ENCODE results near the gene UPB1. TPM values are rescaled to one million over a fixed set of nuclear protein-coding genes. Genes with fewer than 3 reads are reported as not detected.

The UPB1 gene
- total RNA-seq, 1 donor from 2014 or later = 0.21 TPM

DNA sequence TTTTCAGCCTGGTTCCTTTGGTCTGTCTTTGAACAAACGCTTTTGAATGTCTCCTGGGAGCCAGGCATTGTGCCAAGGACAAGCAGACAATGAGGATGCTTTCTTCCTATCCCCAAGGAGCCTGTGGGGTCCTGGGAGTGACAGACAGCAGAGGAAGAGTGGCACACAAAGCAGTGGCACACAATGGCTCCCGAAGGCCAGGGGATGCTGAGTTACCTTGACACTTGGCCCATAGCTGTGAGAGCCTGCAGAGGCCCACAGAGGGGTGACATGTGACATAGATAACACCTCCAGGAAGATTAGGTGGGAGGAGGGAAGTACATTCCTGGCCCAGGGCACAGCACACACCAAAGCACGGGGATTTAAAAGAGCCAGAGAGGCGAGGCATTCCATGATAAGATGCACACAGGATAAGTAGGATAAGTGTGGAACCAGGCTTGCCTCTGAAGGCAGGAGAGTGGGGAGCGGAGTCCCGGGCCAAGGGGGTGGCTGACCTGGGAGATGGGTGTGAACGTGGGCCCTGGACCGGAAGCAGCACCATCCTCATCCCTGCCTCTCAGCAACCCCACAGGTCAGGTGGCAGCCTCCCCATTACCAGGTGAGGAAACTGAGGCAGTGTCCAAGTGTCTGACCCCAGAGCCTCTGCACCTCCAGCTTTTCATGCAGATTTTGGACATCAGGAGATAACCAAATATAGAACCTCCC lies 6.3 kb downstream of the UPB1 start:
- intact Hi-C loops (cut with micrococcal nuclease) = no loop called here
- Mint-ChIP-seq H3K9me3 (no peaks in the 10 kb centered on the region), H3K4me3 (no peak overlapping the region)

GRCh38 chr22:24502034-24502433 lies 6.9 kb downstream of the UPB1 start:
- intact Hi-C loops (cut with micrococcal nuclease) = no loop called here
- peaks cover 9% of the 10 kb centered on the region for H3K27me3 Mint-ChIP-seq (ENCODE audit: insufficient read depth)
- no peaks in the 10 kb centered on the region for H3K36me3 Mint-ChIP-seq (ENCODE audit: low read depth)
- H3K4me1 Mint-ChIP-seq (ENCODE audit: low read depth) = peaks cover 37% of the 10 kb centered on the region
- no peaks in the 10 kb centered on the region for H3K9me3 Mint-ChIP-seq
- DNase-seq (ENCODE audit: low spot score) = no peak
- no peak overlapping the region for H3K4me3 Mint-ChIP-seq
- no peak overlapping the region for H3K27ac Mint-ChIP-seq

More for the DNA sequence above, 6.3 kb downstream of the UPB1 start:
- Mint-ChIP-seq H3K27ac (no peak overlapping the region), H3K36me3 (ENCODE audit: low read depth) (no peaks in the 10 kb centered on the region), H3K27me3 (ENCODE audit: insufficient read depth) (peaks cover 14% of the 10 kb centered on the region), H3K4me1 (ENCODE audit: low read depth) (peaks cover 31% of the 10 kb centered on the region)
- no peak for DNase-seq (ENCODE audit: low spot score)

DNA sequence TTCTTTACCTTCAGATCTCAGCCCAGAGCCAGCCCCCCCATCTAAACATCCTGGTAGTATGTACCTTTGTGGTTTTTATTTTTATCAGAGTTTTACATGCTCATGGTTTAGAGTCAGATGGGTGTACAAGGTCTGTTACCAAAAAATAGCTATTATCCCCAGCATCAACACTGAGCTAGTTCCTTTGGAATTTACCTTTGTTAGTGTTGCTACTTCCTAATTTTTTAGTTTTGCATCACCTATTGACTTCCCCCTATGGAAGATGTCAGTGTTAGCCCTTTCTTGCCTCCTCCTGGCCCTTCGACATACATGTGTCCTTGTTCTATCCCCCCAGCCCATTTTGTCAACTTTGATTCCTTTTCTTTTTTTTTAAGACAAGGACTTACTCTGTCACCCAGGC lies 7.4 kb downstream of the UPB1 start:
- Mint-ChIP-seq H3K27ac (no peak overlapping the region), H3K36me3 (ENCODE audit: low read depth) (no peaks in the 10 kb centered on the region), H3K9me3 (no peaks in the 10 kb centered on the region), H3K27me3 (ENCODE audit: insufficient read depth) (peaks cover 9% of the 10 kb centered on the region), H3K4me1 (ENCODE audit: low read depth) (peaks cover 38% of the 10 kb centered on the region), H3K4me3 (no peak overlapping the region)
- intact Hi-C loops (cut with micrococcal nuclease) = no loop called here
- DNase-seq (ENCODE audit: low spot score) = no peak

GRCh38 chr22:24503137-24503842 lies 8.2 kb downstream of the UPB1 start:
- H3K4me3 Mint-ChIP-seq = no peak overlapping the region
- peaks cover 31% of the 10 kb centered on the region for H3K4me1 Mint-ChIP-seq (ENCODE audit: low read depth)
- intact Hi-C loops (cut with micrococcal nuclease) = loop anchor here (1.0 kb wide), 2 partner anchors 80 to 178 kb away; no protein-coding TSS in a partner anchor
- peaks cover 8% of the 10 kb centered on the region for H3K27me3 Mint-ChIP-seq (ENCODE audit: insufficient read depth)
- no peaks in the 10 kb centered on the region for H3K36me3 Mint-ChIP-seq (ENCODE audit: low read depth)
- H3K9me3 Mint-ChIP-seq = no peaks in the 10 kb centered on the region
- H3K27ac Mint-ChIP-seq = no peak overlapping the region
- DNase-seq (ENCODE audit: low spot score) = no peak

GRCh38 chr22:24503843-24504338 lies 8.8 kb downstream of the UPB1 start:
- DNase-seq (ENCODE audit: low spot score) = no peak
- Mint-ChIP-seq H3K9me3 (no peaks in the 10 kb centered on the region), H3K36me3 (ENCODE audit: low read depth) (no peaks in the 10 kb centered on the region), H3K27me3 (ENCODE audit: insufficient read depth) (peaks cover 9% of the 10 kb centered on the region), H3K4me1 (ENCODE audit: low read depth) (peaks cover 29% of the 10 kb centered on the region), H3K27ac (no peak overlapping the region), H3K4me3 (no peak overlapping the region)
- intact Hi-C loops (cut with micrococcal nuclease) = loop anchor here (1.0 kb wide), 2 partner anchors 81 to 179 kb away; no protein-coding TSS in a partner anchor

GRCh38 chr22:24504540-24504939 lies 9.4 kb downstream of the UPB1 start:
- no peak overlapping the region for H3K4me3 Mint-ChIP-seq
- no peaks in the 10 kb centered on the region for H3K36me3 Mint-ChIP-seq (ENCODE audit: low read depth)
- intact Hi-C loops (cut with micrococcal nuclease) = no loop called here
- H3K27ac Mint-ChIP-seq = no peak overlapping the region
- H3K9me3 Mint-ChIP-seq = no peaks in the 10 kb centered on the region
- no peak for DNase-seq (ENCODE audit: low spot score)
- H3K4me1 Mint-ChIP-seq (ENCODE audit: low read depth) = peaks cover 31% of the 10 kb centered on the region
- peaks cover 9% of the 10 kb centered on the region for H3K27me3 Mint-ChIP-seq (ENCODE audit: insufficient read depth)

DNA sequence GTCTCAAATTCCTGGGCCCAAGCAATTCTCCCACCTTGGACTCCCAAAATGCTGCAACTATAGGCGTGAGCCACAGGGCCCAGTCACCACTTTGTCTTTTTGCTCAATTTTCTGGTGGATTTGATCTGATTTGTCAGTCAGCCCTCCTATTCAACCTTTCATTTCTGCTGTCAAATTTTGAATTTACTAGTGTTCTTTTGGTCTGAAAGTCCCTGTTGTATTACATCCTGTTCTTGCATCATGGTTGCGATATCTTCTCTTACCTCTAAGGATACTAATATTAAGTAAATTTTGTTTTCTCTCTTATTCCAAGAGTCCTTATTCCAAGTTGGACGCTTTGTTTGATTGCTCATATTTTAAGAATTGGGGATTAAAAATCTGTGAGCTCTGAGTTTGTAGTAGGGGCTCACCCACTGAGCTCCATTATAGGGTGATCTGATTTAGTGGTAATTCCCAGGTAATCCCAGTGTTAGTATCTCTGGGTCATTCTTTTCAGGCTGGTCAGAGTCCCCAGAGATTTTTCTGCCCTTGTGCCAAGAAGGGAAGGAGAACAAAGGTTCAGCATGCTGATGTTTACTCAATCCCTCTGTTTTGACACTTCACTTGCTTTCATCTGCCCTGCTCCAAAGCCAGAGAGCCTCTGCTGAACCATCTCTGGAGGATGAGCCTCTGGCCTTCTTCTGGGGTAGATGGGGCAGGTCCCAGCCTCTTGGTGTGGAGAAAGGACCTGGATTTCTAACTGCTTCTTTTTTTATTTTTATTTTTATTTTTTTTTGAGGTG lies 10.0 kb downstream of the UPB1 start:
- Mint-ChIP-seq H3K4me3 (no peak overlapping the region), H3K4me1 (ENCODE audit: low read depth) (peaks cover 36% of the 10 kb centered on the region), H3K27me3 (ENCODE audit: insufficient read depth) (peaks cover 9% of the 10 kb centered on the region), H3K9me3 (no peaks in the 10 kb centered on the region), H3K27ac (no peak overlapping the region), H3K36me3 (ENCODE audit: low read depth) (no peaks in the 10 kb centered on the region)
- DNase-seq (ENCODE audit: low spot score) = no peak
- intact Hi-C loops (cut with micrococcal nuclease) = no loop called here

- no peak overlapping the region for H3K27ac Mint-ChIP-seq
- no peaks in the 10 kb centered on the region for H3K36me3 Mint-ChIP-seq (ENCODE audit: low read depth)
- no peak overlapping the region for H3K4me3 Mint-ChIP-seq
- DNase-seq (ENCODE audit: low spot score) = no peak
- H3K27me3 Mint-ChIP-seq (ENCODE audit: insufficient read depth) = peaks cover 5% of the 10 kb centered on the region
- peaks cover 52% of the 10 kb centered on the region for H3K4me1 Mint-ChIP-seq (ENCODE audit: low read depth)
- intact Hi-C loops (cut with micrococcal nuclease) = no loop called here
- H3K9me3 Mint-ChIP-seq = no peaks in the 10 kb centered on the region
These were observed 11.8 kb downstream of the UPB1 start for GRCh38 chr22:24506802-24507438.

GRCh38 chr22:24507716-24508115 lies 12.6 kb downstream of the UPB1 start:
- Mint-ChIP-seq H3K27ac (no peak overlapping the region), H3K4me1 (ENCODE audit: low read depth) (peaks cover 55% of the 10 kb centered on the region)

DNA sequence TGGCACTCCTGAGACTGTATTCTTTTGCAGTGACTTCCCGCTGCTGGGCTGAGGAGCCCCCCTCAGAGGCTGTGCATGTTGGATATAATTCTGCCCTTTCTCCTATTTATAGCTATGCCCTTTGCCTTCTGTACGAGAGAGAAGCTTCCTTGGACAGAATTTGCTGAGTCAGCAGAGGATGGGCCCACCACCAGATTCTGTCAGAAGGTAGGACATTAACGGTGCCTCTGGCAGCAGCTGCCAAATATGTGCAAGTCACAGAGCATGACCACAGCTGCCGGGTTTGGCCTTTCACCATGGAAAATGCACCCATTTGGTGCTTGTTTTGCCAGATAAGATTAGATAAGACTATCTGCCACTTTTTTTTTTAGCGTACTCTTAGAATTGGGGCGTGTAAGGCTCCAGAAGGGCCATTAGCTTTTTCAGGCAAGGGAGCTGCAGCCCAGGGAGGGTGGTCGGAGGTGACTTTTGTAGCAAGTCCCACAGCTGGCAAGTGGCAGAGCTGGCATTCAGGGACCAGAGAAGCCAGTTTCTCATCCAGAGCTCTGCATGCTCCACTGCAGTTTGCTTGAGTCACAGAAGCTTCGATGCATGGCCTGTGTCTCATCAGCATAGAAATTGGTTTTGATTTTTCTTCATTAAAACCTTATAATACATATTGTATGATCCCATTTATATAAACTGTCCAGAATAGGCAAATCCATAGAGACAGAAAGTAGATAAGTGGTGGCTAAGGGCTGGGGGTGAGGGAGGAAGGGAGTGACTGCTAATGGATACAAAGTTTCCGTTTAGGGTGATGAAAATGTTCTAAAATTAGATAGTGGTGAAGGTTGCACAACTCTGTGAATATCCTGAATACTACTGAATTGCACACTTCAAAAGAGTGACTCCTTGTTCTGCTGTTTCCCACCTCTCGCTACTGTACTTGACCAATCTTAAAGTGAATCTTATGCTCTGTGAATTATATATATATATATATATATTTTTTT lies 15.8 kb downstream of the UPB1 start:
- DNase-seq (ENCODE audit: low spot score) = no peak
- Mint-ChIP-seq H3K4me1 (ENCODE audit: low read depth) (peaks cover 41% of the 10 kb centered on the region), H3K27ac (peak overlapping the region; percentile 32), H3K4me3 (peak overlapping the region; percentile 1), H3K27me3 (ENCODE audit: insufficient read depth) (peaks cover 3% of the 10 kb centered on the region), H3K9me3 (no peaks in the 10 kb centered on the region), H3K36me3 (ENCODE audit: low read depth) (no peaks in the 10 kb centered on the region)
- intact Hi-C loops (cut with micrococcal nuclease) = loop anchor here (1.0 to 2.0 kb wide), 2 partner anchors 25 to 76 kb away; no protein-coding TSS in a partner anchor

More at GRCh38 chr22:24507716-24508115, 12.6 kb downstream of the UPB1 start:
- Mint-ChIP-seq H3K4me3 (no peak overlapping the region), H3K27me3 (ENCODE audit: insufficient read depth) (peaks cover 3% of the 10 kb centered on the region), H3K36me3 (ENCODE audit: low read depth) (no peaks in the 10 kb centered on the region), H3K9me3 (no peaks in the 10 kb centered on the region)
- intact Hi-C loops (cut with micrococcal nuclease) = no loop called here
- no peak for DNase-seq (ENCODE audit: low spot score)

- Mint-ChIP-seq H3K27me3 (ENCODE audit: insufficient read depth) (peaks cover 3% of the 10 kb centered on the region), H3K4me1 (ENCODE audit: low read depth) (peaks cover 32% of the 10 kb centered on the region), H3K27ac (peak overlapping the region; percentile 59), H3K4me3 (peak overlapping the region; percentile 54), H3K9me3 (no peaks in the 10 kb centered on the region), H3K36me3 (ENCODE audit: low read depth) (no peaks in the 10 kb centered on the region)
- intact Hi-C loops (cut with micrococcal nuclease) = no loop called here
- no peak for DNase-seq (ENCODE audit: low spot score)
These were observed 16.9 kb downstream of the UPB1 start for GRCh38 chr22:24512043-24512442.
